ENCODE results near the gene ZNF425.

DNA sequence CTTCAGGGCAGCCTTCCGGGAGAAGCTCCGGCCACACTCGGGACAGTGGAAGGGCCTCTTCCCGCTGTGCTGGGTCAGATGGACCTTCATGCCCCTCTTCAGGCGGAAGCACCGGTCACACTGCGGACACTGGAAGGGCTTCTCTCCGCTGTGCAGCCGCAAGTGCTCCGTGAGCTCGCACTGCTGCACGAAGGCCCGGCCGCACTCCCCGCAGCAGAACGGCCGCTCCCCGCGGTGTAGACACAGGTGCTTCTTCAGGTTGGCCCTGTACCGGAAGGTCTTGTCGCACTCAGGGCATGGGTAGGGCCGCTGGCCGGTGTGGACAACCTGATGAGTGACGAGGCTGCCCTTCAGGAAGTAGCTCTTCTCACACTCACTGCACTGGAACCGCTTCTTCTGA lies 21.4 kb downstream of the ZNF425 start:
- TF ChIP-seq, protein P1, sequence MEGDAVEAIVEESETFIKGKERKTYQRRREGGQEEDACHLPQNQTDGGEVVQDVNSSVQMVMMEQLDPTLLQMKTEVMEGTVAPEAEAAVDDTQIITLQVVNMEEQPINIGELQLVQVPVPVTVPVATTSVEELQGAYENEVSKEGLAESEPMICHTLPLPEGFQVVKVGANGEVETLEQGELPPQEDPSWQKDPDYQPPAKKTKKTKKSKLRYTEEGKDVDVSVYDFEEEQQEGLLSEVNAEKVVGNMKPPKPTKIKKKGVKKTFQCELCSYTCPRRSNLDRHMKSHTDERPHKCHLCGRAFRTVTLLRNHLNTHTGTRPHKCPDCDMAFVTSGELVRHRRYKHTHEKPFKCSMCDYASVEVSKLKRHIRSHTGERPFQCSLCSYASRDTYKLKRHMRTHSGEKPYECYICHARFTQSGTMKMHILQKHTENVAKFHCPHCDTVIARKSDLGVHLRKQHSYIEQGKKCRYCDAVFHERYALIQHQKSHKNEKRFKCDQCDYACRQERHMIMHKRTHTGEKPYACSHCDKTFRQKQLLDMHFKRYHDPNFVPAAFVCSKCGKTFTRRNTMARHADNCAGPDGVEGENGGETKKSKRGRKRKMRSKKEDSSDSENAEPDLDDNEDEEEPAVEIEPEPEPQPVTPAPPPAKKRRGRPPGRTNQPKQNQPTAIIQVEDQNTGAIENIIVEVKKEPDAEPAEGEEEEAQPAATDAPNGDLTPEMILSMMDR (IDR thresholded peaks at IDR 0.05): no peak
- TF ChIP-seq POLR2A (IDR thresholded peaks at IDR 0.05) (no peak), EP300 (IDR thresholded peaks at IDR 0.05) (no peak)
